HG03439 (cell line): ENCODE results near the gene CDC42EP2.
A peak's percentile ranks its signal among the peaks of the same experiment; 100 is the strongest.

ENCODE experiments used
- ATAC-seq: cut with Tn5 transposase; IDR thresholded peaks from one replicate; pipeline ENCODE4 v1.9.1; 2021; ENCODE audit warnings: mild to moderate bottlenecking, moderate library complexity; ENCODE audit not compliant: unreplicated experiment

The CDC42EP2 gene, protein sequence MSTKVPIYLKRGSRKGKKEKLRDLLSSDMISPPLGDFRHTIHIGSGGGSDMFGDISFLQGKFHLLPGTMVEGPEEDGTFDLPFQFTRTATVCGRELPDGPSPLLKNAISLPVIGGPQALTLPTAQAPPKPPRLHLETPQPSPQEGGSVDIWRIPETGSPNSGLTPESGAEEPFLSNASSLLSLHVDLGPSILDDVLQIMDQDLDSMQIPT

DNA sequence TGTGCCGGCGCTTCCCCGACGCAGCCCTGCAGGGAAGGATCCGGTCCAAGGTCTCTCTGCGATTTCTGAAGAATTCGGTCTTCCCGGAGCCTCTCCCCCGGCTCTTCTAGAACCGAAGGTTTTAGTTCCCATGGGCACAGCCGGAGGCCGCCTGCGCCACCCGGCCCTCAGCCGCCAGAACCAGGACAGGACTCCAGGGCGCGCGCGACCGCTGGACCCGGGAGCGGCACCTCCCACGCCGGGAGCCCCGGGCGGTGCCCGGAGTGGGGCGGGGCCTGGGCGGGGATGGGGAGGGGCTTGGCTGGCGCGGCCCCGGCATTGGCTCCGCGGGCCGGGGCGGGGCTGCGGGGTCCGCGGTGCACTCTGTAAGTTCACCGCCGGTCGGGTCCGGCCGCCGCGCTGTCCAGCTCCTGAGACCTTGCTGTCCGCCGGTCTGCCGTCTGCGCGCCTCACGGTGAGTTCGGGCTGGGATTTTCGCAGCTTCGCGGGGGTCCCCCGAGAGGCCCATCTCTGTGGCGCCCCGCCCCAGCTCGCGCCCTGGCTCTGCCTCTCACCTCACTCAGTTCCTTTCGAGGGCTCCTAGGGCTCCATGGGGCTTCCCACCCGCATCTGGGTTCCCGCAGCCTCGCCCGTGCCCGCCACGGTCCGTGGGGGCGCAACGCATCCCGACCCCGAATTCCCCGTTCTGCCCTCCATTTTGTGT, at the start of gene CDC42EP2:
Gene CDC42EP2, plus strand, starts transcription at position 366 of the 703 bp plus-strand sequence. CDS start 6,033 bp downstream, outside the sequence.
- ATAC-seq, result peak; percentile 74

DNA sequence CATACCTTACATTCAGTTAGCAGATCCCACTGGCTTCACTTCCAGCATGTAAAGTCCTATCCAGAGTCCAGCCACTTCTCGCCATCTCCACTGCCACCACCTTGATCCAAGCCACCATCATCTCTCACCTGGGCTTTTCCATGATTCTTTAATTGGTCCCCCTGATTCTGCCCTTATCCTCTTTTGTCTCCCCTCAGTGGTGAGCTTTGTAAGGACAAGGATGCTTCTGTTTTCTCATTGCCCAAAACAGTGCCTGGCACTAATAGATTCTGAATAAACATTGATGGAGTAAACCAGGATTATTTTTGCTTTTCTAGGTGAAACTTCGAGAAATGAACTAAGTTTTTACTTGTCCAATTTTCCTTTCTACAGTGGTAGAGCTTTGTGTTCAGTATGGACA, 48.5 kb upstream of the CDC42EP2 start:
- ATAC-seq, result no peak

DNA sequence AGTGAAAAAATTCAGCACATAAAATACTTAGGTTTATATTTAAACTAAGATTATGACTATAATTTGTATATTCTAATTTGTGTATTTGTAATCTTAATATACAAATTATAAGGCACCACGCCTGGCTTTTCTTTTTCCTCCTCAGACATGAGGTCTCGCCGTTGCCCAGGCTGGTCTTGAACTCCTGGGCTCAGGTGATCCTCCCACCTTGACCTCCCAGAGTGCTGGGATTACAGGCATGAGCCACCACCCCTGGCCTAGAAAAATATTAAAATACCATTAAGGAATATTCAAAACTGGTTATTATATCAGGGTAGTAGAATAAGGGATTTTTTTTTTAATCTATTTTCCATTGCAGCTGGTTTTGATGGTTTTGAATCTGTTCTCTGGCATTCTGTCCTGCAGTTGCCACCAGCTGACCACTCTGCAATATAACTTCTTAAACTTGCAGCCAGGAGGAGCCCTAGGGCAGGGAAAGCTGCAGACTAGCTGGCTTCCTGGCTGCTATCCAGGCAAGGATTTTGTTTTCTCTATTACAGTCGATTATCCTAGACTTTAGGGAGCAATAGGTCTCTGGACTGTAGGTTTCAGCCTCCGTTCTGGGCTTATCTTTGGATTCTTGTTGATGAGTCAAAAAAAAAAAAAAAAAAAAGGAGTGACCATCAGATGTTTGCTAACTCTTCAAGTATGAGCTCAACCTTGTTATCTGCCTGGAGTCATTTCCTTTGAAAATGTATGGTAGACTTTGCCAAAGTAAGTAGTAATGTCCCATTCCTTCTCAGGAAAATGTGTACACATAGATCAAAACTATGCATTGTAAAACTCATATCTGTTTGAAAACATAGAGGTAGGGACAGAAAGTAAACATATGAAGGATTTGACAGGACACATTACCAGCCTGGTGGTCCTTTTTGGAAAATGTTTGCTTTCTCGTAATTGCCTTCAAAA, 39.7 kb upstream of the CDC42EP2 start:
- ATAC-seq, result no peak

DNA sequence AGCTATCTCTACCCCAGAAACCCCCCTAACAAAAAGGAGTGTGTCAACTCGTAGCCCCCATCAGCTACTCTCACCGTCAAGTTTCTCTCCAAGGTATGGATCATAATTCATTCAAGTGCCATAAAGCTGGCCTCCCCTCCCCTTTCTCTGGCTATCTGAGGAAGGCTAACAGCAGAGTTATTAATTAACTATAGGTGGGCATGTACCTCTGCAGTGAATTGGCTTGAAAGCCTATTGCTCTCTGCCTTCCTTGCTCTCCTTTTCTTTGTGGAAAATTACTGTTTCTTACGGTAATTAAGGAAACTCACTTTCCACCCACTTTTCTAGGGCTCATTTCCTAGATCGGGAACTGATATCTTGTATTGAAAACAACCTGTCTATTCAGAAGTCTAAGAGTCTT, 38.8 kb upstream of the CDC42EP2 start:
- ATAC-seq, result no peak

DNA sequence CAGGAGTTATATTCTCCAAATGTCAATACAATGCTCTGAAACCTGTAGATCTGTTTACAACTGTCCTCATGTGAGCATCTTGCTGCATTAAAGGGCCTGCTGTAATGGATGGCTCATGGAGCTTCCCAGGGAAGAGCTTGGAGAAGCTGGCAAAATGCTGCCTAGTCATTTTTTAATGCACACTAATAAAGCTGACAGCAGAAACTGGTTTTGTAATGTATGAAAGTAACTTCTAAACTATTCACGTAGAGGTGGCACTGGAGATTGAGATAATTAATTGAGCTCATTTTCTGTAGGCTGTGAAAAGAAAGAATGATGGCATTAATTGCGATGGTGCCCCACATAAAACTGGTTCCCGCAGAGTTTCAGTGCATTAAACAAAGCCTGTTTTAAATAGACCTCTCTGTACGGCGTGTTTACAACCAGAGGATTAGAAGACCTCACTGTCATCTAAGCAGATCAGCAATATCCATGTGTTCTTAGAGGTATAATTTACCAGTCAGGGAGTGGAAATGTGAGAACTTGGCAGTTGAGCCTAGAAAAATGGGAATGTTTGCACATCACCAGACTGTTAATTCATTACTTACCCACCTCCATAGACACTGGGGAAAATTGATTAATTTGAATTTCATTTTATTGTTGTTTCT, 36.9 kb upstream of the CDC42EP2 start:
- ATAC-seq, result no peak

DNA sequence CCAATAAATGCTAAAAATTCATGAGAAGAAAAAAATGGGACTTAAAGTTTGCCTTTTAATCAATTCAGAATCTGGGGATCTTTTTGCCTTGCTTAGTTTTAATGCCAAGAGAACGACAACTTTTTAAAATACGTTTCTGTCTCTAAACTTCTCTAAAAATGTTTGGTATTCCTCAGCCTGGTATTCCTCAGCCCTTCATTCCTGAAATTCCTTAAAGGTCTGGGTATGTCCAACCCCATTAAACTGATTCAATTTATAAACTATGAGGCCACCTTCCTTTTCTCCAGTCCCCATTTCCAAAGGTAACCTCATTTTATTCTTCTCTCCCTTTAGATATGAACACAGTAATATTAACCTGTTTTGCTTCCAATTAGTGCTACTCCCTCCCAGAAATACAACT, 36.3 kb upstream of the CDC42EP2 start:
- ATAC-seq, result no peak

DNA sequence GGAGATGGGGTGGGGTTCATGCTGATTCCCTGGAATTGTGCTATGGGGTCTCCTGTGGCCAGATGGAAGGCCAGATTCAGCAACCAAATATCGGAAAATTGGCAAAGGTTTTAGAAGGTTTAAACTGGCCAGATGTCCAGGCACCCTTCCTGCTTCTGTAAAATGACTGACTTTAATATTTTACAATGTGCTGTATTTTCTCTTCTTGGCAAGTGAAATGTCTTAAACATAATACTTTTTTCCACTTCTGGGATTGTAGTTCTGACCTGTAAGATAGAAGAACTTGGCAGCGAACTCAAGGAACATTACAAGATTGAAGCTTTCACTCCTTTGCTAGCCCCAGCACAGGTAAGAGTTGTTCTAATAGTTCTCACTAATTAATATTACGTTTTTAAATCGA, 35.4 kb upstream of the CDC42EP2 start:
- ATAC-seq, result no peak

DNA sequence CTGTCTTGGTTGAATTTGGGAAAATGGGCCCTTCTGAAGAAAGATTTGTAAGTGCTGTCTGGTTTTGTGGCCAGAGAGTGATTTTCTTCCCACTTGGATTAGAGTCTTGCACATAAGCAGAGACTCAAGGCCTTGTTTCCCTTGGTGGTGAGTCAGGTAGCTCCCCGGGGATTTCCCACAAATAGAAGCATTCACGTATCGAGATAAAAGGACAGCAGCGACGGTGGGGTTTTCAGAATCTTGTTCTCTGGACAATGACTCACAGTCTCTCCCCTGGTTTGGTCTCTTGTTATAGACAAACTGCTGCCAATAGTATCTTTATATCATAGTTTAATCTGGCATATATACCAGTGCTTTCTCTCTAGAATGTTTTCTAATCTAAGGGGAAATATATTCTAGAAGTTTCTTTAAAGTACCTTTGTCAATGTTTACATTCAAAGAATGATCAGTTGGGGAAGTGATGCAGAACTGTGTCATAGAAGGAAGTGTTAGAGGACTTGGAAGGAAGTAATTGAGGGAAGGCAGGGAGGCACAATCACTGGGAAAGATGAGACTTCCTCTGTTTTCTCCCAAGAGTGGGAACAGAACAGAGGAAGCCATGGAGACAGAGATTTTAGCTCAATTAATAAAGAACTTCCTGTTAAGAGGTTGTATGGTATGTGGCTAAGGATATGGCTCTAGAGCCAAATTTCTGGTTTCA, 34.8 kb upstream of the CDC42EP2 start:
- no peak for ATAC-seq

DNA sequence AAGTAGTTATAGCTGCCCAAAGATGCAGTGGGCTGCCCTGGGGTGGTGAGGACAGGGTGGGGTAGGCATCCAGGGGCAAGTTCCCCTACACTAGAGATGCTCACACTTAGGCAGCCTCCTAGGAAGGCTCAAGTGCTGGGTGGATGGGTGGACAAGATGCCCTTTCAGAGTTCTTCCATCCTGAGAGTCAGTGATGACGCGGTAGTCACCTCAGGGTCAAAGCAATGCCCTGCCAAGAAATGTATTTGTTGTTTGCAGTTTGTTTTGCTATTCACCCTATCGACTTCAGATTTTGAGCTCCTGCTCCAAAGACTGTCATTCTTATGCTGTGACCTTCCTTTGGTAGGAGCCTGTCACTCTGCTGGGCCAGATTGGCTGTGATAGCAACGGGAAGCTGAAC, 34.0 kb upstream of the CDC42EP2 start:
- no peak for ATAC-seq

DNA sequence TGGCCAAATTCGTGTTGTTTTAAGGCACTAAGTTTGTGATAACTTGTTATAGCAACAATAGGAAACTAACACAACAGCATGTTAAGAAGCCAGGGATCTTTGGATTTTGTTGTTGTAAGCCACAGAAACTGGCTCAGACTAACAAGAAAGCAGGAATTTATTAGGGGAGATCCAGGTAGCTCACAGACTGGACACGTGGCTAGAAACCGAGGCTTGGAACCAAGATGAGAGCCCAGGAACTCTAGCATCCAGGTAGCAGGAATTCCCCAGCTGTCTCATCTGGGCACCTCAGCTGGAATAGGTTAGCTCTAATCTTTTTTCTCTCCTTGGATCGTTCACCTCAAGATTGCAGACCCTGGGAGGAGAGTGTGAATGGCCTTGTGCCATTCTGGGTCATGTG, 28.0 kb upstream of the CDC42EP2 start:
- ATAC-seq, result no peak

DNA sequence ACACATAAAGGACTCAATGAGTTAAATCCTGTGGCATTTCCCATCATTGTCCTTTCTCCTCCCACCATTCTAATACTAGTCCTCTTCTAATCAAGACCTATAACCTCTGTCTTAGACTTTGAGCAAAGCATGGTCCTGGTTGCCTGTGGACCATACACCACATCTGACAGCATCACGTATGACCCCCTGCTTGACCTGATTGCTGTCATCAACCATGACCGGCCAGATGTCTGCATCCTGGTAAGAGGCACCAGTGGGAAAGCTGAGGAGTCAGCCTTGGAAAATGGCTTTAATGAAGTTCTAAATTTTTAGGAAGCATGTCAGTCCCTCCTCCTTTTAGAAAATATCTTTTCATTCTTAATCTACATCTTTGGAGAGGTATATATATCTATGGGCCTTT, 27.1 kb upstream of the CDC42EP2 start:
- ATAC-seq, result no peak

DNA sequence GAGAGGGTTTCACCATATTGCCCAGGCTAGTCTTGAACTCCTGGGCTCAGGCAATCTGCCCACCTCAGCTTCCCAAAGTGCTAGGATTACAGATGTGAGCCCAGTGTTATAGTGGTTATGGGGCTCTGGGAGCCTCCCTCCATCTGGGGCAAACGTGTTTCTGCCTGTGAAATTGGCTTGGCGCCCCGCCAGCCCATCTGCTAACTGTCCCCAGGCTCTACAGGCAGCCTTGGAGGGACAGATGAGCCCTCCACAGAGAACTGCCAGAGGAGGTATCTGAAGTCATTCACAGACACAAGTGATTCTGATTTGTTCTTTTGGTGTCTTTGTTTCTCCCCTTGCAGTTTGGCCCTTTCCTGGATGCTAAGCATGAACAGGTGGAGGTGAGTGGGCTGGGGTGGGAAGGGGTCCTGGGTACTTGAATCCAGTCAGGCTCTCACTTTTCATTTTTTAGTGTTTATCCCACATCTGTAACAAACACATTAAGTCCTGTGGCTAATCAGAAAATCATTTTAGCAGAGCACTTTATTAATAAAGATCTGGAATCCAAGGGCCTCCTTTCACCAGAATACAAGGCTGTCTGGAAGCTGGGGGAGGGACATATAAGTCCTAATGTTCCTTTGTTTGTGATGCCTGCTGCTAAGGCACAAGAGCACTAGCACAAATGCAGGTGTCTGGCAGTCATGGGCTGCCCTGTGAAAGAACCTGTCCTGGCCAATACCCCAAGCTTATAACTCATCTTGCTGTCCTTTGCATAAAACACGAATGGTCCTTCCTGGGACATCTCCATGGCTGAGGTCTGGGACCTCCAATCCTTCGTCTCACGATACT, 25.7 kb upstream of the CDC42EP2 start:
- ATAC-seq, result no peak

DNA sequence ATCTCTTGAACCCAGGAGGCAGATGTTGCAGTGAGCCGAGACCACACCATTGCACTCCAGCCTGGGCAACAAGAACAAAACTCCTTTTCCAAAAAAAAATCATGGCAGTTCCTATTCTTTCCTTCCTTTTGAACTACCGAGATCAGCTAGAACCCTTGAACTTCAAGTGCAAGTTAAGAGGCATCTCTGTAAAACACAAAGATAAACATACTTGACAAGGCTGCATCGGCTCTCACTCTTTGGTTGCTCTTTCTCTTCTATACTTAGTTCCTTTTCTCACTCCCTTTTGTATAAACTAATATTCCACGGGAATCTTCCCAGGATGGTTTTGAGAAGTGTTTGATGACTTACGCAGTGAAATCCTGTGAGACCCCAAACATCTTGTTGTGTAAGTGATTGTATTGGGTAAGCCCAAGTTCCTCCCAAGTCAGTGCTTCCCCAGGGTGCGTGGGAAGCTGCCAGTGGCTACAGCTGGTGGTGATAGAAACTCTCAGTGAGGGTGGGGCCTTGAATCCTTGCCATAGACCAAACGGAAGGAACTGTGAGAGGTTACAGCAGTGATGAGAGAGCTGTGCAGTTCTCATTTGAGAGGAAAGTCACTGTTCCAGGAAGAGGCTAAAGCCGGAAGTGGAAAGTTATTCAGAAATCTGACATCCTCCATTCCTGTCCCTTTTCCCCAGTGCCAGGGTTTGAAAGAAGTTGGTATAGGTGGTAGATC, 24.1 kb upstream of the CDC42EP2 start:
- ATAC-seq, result no peak

DNA sequence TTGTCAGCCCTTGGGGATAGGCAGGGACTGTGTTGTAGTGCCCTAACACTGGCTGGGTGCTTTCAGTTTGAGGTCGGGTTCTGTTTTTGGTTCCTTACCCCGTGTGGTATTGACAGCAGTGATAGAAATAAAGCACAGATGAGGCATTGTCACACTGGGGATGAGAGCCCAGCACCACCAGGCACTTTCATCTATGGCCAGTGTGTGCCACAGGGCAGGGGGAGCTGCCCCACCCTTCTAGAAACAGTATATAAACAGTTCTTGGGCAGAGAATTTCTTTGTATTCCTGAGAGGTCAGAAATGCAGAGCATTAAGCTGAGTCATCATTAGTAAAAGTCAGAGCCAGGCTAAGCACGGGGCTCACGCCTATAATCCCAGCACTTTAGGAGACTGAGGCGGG, 23.1 kb upstream of the CDC42EP2 start:
- ATAC-seq, result no peak

DNA sequence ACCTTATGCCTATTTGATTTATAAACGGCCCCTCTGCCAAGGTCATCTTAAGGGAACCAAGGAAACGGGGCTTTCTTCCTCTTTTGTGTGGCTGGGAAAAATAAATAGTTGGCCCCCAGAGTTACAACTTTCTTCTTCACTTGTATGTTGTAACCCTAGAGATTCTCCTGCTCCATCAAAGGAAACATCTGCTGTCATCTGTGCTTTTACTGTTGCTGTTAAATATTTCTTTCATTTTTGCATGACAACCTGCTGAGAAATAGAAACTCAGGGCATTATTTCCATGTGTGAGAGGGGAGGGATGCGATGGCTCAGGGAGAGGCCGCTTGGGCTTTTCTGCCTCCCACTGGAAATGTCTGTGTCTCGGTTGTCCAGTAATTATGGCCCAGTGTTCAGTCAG, 21.8 kb upstream of the CDC42EP2 start:
- ATAC-seq, result no peak

DNA sequence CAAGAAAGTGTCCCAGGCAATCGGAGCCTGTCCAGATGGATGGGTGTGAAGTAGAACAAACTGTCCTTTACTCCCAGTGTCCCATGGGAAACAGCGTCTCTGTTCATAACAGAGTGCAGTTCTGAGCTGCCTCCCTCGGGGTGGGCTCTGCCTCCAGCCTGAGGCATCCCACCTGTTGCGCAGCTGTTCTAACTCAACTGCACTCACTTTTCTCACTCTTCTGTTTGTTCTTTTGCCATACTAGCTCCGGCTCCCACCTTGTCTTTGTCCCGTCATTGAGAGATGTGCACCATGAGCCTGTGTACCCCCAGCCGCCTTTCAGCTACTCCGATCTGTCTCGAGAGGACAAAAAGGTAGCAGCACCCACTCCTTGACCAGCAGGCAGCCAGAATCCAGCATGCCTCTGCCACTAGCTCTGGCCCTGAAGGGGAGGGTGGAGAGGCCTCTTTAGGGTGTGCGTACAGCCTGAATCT, 20.7 kb upstream of the CDC42EP2 start:
- no peak for ATAC-seq

DNA sequence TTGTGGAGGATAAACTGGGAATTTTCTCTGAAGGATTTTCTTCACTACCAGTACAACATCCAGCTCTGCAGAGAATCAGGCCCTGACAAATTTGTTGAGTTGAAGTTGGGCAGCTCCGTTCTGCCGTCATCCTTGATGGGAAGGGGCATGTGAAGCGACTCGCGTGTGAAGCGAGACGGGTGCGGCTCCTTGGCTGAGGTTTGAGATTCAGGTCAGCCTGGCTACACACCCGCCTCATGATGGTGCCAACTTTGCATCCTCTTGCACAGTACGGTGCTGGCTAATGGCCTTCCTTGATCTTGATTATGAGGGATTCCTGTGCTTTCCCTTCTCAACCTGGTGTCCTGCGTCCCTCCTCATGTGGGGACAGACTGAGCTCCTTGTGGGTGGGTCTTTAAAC, 19.7 kb upstream of the CDC42EP2 start:
- ATAC-seq, result no peak

DNA sequence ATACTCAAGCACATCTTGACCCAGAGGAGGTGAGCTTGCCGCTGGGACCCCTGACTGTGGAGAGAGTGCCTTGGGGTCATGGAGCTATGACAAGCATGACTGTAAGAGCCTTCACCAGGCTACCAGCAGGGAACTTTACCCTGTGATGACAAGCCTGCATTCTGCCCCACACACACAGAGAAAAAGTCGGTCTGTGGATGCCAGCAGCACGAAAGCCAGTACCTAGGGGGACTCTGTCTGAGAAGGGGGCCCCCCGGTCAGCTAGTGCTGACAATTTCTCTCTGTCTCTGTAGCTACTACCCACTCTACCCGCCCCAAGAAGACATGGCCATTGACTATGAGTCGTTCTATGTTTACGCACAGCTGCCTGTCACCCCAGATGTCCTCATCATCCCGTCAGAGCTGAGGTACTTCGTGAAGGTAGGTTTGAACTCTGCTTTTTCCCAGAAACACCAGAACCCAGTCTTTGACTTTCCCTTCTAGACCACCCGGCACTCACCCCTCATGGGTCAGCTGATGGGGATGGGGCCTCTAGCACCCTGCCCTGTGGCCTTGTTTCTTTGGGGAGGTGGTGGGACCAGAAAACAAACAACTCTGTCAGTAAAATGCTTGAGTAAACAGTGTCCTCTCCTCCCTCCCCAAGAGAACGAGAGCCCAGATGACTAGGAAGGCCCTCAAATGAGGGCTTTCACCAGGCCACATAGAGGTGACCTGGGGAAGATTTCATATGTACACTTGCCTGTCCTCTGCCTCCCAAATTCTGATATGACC, 18.9 kb upstream of the CDC42EP2 start:
- ATAC-seq, result no peak
